ENCODE measurements around the gene YTHDC1. TPM values are rescaled to one million over a fixed set of nuclear protein-coding genes. Genes with fewer than 3 reads are reported as not detected.

Gene YTHDC1
- total and polyA plus RNA-seq, 2 of the 13 experiments (the other 11 are each of a cell fraction or from before 2014, with no cell fraction given) = 37.3 to 56.8 TPM

GRCh38 chr4:68385267-68385666 is 35.4 kb upstream of the YTHDC1 start:
- CTCF ChIA-PET (ENCODE audit: low intra/inter-chr PET ratio, low total read pairs) = no interaction called here
- no peak for ATAC-seq
- Histone ChIP-seq H3K36me3 (replicated peaks in 1 of 2; ENCODE audit: control insufficient read depth in 1 of 2, insufficient read depth in 2 of 2, low read length in 2 of 2) (no peaks in the 10 kb centered on the region), H3K4me3 (replicated peaks in 1 of 3; ENCODE audit: insufficient read depth in 1 of 3, low read depth in 2 of 3, low read length in 3 of 3) (no peak overlapping the region), H3K4me2 (ENCODE audit: low read depth, low read length) (no peak overlapping the region), H3K27me3 (ENCODE audit: control insufficient read depth in 1 of 2, insufficient read depth in 2 of 2, low read length in 2 of 2) (no peaks in the 10 kb centered on the region; a peak in 1 of 5 replicates), H2AFZ (ENCODE audit: low read length) (no peak overlapping the region), H3K9ac (ENCODE audit: insufficient read depth, low read depth, low read length) (no peak overlapping the region), H4K20me1 (ENCODE audit: insufficient read depth, low read length) (no peaks in the 10 kb centered on the region), H3K4me1 (ENCODE audit: insufficient read depth, low read length) (peaks cover 6% of the 10 kb centered on the region; the same call in 1 of the 2 replicates), H3K27ac (ENCODE audit: extremely low read length, insufficient read depth, low read length) (no peak overlapping the region), H3K9me3 (ENCODE audit: low read length) (no peaks in the 10 kb centered on the region), H3K79me2 (ENCODE audit: insufficient read depth, low read length) (no peaks in the 10 kb centered on the region)
- POLR2A ChIA-PET = no interaction called here
- in situ Hi-C loops (cut with HindIII; ENCODE audit: extremely low pct_ligation_motif_present, low pct_unique_long_range_greater_than_20kb) (no loop called here), intact Hi-C loops (cut with micrococcal nuclease; ENCODE audit: unreplicated experiment) (no loop called here)
- BruUV-seq (replicated peaks) = no TSS peak
- 26% methylated on average over 2 of the region's 2 CpGs for WGBS (ENCODE audit: low lambda C conversion rate)
- FAIRE-seq = no peak
- DNase-seq (ENCODE audit: low spot score) = no peak
- TF ChIP-seq MAFG (CRISPR knock-in tag; IDR thresholded peaks at IDR 0.05) = no peak
- no peak for TF ChIP-seq HBP1 (CRISPR knock-in tag; IDR thresholded peaks at IDR 0.05; ENCODE audit: low read depth)
- TF ChIP-seq ZBED4 (CRISPR knock-in tag; IDR thresholded peaks at IDR 0.05; ENCODE audit: borderline replicate concordance) = no peak
